GM21786 (cell line): Measurements from ENCODE around the gene ZBTB16.

Source experiments
- ATAC-seq: cut with Tn5 transposase; IDR thresholded peaks from one replicate; pipeline ENCODE4 v1.9.1; 2021; ENCODE audit not compliant: unreplicated experiment

The ZBTB16 gene

GRCh38 chr11:114180301-114181055 is 121.0 kb downstream of the ZBTB16 start:
- no peak for ATAC-seq

DNA sequence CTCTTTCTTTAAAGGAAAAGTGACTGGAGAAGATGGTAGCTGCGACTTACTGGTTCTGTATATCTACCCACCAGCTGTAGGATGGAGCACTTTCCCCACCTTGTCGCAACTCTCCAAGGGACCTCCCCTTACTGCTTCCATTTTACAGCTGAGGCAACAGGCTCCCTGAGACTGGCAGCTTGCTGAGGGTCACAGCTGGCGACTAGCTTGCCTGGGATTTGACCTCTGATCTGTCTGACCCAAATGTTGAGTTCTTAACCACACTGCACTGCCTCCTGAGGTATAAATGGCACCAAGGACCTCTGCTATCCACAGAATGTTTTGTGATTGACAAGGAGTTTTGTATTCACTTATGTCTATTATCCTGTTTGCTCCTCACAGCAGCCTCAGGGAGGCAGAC is 121.7 kb downstream of the ZBTB16 start:
- ATAC-seq: no peak

DNA sequence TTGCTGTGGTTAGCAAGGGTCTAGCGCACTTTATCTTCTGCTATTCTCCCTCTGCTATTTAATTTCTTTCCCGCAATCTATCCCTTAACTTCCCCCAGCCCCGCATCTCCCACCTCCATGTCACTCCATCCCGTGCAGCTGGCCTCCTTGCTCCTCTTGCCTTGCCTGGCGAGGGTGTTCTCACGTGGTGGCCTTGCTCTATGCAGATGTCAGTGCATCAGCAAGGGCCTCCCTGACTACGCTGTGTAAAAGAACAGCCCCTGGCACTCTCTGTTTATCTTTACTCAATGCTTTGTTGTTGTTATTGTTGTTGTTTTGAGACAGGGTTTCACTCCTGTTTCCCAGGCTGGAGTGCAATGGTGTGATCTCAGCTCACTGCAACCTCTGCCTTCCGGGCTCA is 122.2 kb downstream of the ZBTB16 start:
- no peak for ATAC-seq

- ATAC-seq: no peak
Observed at GRCh38 chr11:114182471-114183043, 123.0 kb downstream of the ZBTB16 start.

DNA sequence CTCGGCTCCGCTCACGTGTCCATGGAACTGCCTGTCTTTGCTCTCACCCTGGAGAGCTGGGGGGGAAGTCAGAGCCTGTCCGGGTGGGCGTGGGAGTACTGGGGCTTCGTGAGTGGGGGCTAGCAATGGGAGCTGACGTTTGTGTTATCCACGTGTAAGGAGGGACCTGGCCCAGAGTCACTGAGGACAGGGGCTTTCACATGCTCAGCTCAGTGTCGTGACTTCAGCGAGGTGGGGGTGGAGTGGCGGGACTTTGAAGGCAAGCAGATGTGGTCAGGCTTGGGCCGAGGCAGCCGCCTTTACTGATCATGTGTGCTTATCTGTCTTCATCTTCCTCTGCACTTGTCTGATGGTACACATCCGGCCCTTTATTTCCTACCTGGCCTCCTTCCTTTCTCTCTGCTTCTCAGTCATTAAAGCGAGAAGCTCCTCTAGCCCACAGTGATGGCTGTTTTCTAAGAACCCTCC is 123.6 kb downstream of the ZBTB16 start:
- ATAC-seq: no peak

DNA sequence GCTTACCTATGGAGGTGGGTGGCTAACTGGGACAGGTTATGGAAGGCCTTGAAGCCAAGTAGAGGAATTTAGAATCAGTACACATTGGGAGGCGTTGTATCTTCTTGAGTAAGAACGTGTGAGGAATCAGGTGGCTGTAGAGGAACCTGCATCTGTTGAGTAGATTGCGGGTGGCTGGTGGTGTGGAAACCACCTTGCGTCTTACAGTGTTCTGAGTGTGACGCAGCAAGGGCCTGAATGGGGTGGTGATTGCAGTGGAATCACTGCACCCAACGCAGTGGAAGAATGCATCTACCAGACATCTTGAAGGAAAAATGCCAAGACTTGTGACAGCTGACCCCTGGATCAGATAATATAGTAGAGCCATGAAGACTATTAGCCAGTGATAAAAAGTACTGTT is 125.9 kb downstream of the ZBTB16 start:
- no peak for ATAC-seq

DNA sequence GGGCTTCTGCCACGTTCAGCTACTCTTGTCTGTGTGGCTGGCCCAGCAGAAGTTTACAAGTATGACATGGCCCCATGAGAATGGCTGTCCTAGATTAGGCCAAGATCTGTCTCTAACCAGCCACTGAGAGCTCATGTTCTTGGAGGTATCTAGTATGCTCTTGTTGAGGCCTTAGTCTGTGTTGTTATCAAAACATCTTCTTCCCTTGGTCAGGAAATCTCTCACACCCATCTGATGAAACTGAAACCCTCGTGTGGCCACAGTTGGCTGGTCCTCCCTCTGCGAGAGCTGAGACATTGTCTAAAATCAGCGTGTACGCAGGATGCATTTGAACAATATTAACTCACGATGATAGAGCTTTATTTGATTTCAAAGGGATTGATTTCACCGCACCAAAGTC is 127.7 kb downstream of the ZBTB16 start:
- no peak for ATAC-seq

- ATAC-seq: no peak
Observed at GRCh38 chr11:114188851-114189570, 129.5 kb downstream of the ZBTB16 start.

DNA sequence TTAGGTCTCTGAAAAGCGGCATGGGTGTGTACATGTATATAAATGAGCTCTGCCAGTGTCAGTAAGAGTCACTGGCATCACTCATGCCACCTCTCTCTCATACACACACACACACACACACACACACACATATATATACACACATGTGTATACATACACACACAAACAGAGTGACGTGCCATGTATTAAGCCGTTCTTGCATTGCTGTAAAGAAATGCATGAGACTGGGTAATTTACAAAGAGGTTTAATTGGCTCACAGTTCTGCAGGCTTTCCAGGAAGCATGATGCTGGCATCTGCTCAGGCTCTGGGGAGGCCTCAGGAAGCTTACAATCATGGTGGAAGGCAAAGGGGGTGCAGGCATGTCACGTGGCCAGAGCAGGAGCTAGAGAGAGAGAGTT is 131.1 kb downstream of the ZBTB16 start:
- no peak for ATAC-seq

GRCh38 chr11:114191893-114192292 is 132.4 kb downstream of the ZBTB16 start:
- ATAC-seq: no peak

DNA sequence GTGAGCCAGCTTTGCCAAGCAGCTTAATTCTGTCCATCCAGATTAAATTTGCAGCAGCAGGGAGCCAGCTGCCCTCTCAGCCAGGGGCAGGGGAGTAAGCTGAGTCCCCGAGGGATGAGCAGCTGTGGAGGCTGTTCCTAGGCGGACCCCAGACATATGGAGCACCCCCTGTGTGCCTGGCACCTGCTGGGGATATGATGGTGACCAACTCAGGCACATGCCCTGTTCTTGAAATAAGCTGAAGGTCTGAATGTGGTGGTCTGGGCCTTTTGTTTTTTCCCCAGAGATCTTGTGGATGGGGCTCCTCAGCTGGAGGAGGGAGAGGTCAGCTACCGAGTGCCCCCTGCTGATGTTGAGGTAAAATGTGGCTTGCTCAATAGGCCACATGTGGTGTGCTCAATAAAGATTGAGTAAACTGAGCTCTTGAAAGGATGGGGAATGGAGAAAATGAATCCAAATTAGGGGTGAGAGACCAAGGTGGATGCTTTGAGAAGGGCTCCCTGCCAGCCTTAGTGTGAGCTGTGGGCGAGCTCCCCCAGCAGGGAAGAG is 133.4 kb downstream of the ZBTB16 start:
- no peak for ATAC-seq

GRCh38 chr11:114193730-114194679 is 134.5 kb downstream of the ZBTB16 start:
- no peak for ATAC-seq

- ATAC-seq: no peak
Observed at GRCh38 chr11:114194702-114195101, 135.2 kb downstream of the ZBTB16 start.

- no peak for ATAC-seq
Observed at GRCh38 chr11:114195151-114195550, 135.6 kb downstream of the ZBTB16 start.

- ATAC-seq: no peak
Observed at GRCh38 chr11:114195981-114196731, 136.6 kb downstream of the ZBTB16 start.

- ATAC-seq: no peak
Observed at GRCh38 chr11:114196997-114197703, 137.6 kb downstream of the ZBTB16 start.

DNA sequence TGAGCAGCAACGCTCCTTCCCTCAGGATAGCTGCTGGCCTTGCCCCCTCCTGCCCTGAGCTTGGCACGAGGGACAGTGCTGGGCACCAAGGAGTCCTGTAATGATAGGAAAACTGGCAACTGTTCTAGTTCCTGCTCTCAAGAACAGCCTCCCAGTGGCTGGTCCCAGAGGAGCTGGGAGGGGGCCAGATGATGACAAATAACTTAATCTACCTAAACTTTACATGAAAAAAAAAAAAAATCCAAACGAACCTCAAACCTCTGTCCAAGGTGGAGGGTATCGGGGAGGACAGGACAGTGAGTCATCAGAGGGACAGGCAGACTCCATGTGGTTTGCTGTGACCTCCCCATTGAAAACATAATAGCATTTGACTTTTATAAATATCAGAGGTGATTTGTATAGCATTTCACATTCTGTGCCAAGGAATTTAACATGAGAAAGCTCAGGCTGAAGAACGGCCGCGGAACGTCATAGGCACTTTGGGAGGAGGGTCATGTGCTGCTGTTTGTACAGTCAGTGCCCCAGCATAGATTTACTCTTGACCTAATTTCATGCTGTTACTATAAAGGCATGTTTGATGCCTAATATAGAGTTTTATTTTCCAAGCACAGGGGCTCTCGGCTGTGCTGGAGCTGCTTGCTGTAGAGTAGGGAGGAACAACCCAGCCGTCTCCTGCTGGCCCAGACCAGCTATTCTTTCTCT is 138.4 kb downstream of the ZBTB16 start:
- ATAC-seq: no peak

DNA sequence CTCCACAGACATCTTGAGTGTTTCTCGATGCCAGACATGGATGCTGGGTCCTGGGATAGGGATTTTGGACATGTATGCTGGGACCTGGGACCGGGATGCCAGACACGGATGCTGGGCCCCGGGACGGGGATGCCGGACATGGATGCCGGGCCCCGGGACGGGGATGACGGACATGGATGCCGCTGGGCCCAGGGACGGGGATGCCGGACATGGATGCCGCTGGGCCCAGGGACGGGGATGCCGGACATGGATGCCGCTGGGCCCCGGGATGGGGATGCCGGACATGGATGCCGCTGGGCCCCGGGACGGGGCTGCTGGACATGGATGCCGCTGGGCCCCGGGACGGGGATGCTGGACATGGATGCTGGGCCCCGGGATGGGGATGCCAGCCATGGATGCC is 139.5 kb downstream of the ZBTB16 start:
- ATAC-seq: no peak
